Limb (tissue), 2 donors: ENCODE results near the gene KCP.

Experiments
- DNase-seq, 2 donors: peaks; one replicate each; pipeline ENCODE4 v3.0.0-alpha.2; 2016; ENCODE audit errors: extremely low spot score in 2 of 2

The KCP gene

DNA sequence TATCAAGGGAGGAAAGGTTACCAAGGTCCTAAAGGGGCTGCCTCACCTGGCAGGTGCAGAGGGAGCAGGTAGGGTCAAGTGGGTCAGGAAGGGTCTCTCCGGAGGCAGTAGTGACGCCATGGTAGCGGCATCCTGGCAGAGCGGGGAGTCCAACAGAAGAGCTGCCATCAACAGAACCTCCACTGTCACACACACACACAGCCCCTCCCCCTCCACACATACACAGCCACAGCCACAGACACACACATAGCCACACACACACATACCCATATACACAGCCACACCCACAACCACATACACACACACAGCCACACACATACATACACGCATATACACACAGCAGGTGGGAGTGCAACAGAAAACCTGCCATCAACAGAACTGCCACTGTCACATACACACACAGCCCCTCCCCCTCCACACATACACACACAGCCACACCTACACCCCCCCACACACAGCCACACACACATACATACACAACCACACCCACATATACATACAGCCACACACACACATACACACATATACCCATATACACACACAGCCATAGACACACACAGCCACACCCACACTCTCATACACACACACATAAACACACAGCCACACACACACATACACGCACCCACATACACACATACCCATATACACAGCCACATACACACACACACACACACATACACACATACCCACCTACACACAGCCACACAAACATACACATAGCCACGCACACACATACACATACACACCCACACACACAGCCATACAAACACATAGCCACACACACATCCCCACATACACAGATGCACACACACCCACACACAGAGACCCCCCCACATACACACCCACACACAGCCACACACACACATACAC lies 23.1 kb downstream of the KCP start:
- DNase-seq: peak in 1 of 2 donors; percentile 20

- DNase-seq: peak in 1 of 2 donors; percentile 26
Observed at GRCh38 chr7:128886391-128887168, 23.9 kb downstream of the KCP start.

DNA sequence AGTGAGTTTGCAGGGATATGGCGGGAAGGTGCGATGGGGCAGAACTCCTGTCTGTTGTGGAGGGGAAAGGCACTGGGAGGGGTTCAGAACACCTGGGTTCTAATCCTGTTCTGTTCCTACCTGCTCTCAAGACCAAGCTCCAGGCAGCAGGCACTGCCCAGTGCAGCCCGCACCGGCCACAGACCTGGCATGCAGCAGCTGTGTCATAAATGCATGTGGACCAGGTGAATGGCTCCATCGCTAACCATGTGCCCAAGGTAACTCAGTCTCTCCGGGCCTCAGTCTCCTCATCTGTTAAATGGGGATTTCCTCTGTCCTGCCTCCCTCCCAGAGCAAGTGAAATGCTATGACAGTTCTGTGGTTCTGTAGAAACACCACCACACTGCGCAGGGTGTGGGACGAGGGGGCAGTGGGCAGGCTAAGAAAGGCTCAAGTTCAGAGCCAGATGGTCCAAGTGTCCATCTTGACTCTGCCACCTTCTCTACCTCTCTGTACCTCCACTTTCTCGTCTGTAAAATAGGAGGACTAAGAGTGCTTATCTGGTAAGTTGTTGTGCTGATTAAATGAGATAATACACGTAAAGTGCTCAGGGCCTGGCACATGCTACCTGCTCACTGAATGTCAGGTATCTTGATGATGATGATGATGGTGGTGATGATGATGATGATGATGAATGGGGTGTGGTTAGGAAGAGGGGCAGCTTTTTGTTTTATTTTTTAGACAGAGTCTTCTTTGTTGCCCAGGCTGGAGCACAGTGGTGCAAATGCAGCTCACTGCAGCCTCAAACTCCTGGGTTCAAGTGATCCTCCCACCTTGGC lies 24.9 kb downstream of the KCP start:
- peak in 1 of 2 donors; percentile 20 for DNase-seq

DNA sequence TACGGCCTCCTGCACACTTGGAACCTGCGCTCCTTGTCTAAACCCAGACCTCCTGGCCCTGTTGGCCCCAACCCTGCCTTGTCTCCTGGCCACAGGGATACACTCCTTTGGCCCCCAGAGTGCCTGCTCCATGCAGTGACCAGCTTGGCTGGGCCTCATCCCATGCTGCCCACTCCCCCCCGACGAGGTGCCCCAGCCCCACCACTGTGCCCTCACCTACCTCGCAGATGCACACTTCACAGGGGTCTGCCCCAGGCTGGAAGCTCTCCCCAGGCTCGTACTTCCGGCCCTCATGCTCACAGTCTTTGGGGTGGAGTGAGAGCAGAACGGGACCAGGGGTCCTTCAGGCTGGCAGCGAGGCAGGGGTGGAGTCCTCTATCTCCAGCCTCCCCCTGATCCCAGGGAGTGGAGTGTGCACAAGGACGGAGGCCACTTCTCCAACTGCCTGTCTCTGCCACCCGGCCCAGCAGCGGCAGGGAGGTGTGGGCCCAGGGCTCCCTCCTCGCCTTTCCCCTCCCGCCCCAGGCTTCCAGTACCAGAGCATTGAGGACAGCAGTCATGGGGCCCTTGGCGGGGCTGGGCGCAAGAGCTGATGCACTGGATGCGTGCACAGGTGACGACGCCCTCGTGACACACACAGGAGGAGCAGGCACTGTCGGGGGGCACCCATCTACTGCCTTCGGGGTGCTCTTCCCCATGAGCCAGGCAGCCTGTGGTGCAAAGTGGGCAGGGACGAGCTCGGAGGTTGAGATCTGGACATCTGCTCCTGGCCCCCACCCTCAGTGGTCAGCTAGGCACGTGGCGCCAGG lies 25.7 kb downstream of the KCP start:
- DNase-seq: peak in 1 of 2 donors; percentile 32

- peak; percentile 63 to 88 for DNase-seq
Observed at GRCh38 chr7:128883622-128884448, 26.7 kb downstream of the KCP start.

- DNase-seq: no peak
Observed at GRCh38 chr7:128882134-128882533, 28.4 kb downstream of the KCP start.

GRCh38 chr7:128881458-128882125 lies 28.9 kb downstream of the KCP start:
- DNase-seq: peak in 1 of 2 donors; percentile 23

DNA sequence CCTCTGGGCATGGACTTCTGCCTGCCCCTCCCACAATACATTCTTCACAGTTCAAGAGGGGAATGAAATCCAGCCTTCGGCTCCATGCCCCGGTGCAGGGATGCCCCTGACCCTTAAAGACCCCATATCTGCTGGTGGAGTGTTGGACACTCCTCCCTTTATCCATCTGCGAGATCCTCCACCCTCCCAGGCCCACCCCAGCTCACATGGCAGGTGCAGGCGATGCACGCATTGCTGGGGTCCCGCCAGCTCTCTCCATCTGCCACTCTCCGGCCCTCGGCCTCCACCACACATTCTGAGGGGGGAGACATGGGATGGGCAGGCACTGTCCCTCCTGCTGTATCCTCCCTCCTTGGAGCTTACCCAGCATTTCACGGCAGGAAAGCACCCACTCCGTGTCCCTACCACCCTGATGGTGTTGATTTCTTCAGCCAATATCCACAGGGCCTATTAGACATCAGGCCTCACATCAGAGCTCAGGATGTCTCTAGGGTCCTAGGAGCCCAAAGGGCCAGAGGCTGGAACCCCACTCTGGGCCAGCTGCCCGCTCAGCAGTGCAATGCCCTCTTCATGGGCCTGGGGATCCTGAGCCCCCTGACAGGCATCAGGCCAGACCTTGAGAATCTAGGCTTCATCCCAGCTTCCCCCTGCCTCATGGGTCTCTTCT lies 29.6 kb downstream of the KCP start:
- peak in 1 of 2 donors; percentile 30 for DNase-seq

- peak; percentile 44 to 77 for DNase-seq
Observed at GRCh38 chr7:128879939-128880746, 30.4 kb downstream of the KCP start.

- no peak for DNase-seq
Observed at GRCh38 chr7:128879461-128879938, 31.0 kb downstream of the KCP start.

- no peak for DNase-seq
Observed at GRCh38 chr7:128878226-128879105, 32.0 kb downstream of the KCP start.

DNA sequence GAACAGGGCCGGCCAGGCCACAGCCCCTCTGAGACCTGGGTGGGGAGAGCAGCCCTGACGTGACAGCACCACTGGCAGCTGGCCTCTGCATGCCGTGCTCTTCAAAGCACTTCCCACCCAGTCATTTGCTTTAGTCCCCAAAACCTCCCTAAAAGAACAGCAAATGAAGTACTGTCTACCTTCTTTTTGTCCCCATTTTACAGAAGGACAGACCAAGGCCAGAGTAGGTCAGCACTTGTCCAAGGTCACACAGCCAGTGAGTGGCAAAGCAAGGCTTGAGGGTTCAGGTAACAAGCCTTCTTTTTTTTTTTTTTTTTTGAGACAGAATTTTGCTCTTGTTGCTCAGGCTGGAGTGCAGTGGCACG lies 32.8 kb downstream of the KCP start:
- DNase-seq: no peak

GRCh38 chr7:128876978-128877755 lies 33.3 kb downstream of the KCP start:
- DNase-seq: no peak

DNA sequence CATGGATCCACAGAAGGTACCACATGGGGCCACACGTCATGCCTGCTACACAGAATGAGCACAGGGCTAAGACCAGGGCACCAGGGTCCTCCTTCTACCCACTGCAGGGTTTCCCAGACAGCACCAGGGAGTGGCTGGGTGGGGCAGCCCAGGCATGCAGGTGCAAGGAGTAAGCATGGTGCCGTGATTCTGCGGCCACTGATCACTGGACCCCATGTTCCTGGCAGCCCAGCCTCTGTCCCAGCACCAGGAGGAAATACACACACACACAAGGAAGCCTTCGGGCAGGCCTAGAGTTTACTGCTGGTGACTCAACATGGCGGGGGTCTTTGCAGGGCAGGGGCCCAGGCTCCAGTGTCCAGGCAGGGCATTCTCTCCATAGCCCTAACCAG lies 33.9 kb downstream of the KCP start:
- no peak for DNase-seq

- DNase-seq: no peak
Observed at GRCh38 chr7:128876127-128876526, 34.4 kb downstream of the KCP start.

DNA sequence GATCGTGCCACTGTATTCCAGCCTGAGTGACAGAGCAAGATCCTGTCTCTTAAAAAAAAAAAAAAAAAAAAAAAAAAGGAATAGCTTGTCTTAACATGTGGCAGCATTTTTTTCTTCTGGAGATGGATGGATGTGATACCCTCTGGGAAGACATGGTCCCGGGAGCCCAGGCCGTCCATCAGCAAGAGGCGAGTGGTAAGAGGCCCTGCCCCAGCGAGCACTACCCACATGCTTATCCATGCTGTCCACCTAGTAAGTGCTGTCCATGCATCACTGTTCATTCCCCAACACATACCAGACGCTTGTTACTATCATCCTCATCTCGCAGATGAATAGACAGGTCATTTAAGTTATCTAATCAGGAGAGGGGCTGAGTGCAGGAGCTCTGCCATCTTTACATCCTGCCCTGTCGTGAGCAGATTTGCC lies 35.0 kb downstream of the KCP start:
- DNase-seq: no peak
